ENCODE results near the gene TELO2. TPM values are rescaled to one million over a fixed set of nuclear protein-coding genes. Genes with fewer than 3 reads are reported as not detected.

Gene TELO2
- total RNA-seq, 1 donor from 2014 or later: 26.0 TPM

- intact Hi-C loops (cut with DNase I): loop anchor here (10.0 kb wide), 1 partner anchor 56 kb away; no protein-coding TSS in a partner anchor
- Histone ChIP-seq H3K27ac (no peak overlapping the region), H3K4me1 (peaks cover 6% of the 10 kb centered on the region), H3K9me3 (no peaks in the 10 kb centered on the region), H3K27me3 (no peaks in the 10 kb centered on the region), H3K4me3 (no peak overlapping the region), H3K36me3 (peaks cover 53% of the 10 kb centered on the region)
- no peak for DNase-seq
- TF ChIP-seq CTCF (IDR thresholded peaks at IDR 0.05): no peak
- ATAC-seq: no peak
Observed at GRCh38 chr16:1498899-1499676, 5.9 kb downstream of the TELO2 start.

GRCh38 chr16:1499756-1500464 lies 6.8 kb downstream of the TELO2 start:
- no peak for TF ChIP-seq CTCF (IDR thresholded peaks at IDR 0.05)
- H3K36me3 ChIP-seq: peaks cover 53% of the 10 kb centered on the region
- H3K27me3 ChIP-seq: no peaks in the 10 kb centered on the region
- no peaks in the 10 kb centered on the region for H3K9me3 ChIP-seq
- no peak overlapping the region for H3K4me3 ChIP-seq
- intact Hi-C loops (cut with DNase I): loop anchor here (10.0 kb wide), 1 partner anchor 55 kb away; no protein-coding TSS in a partner anchor
- no peak overlapping the region for H3K27ac ChIP-seq
- DNase-seq (no peak), ATAC-seq (no peak)
- peaks cover 3% of the 10 kb centered on the region for H3K4me1 ChIP-seq

- H3K4me1 ChIP-seq: no peaks in the 10 kb centered on the region
- H3K27ac ChIP-seq: no peak overlapping the region
- H3K4me3 ChIP-seq: no peak overlapping the region
- ATAC-seq: no peak
- no peak for DNase-seq
- H3K27me3 ChIP-seq: no peaks in the 10 kb centered on the region
- intact Hi-C loops (cut with DNase I): no loop called here
- TF ChIP-seq CTCF (IDR thresholded peaks at IDR 0.05): no peak
- no peaks in the 10 kb centered on the region for H3K9me3 ChIP-seq
- H3K36me3 ChIP-seq: peaks cover 50% of the 10 kb centered on the region
Observed at GRCh38 chr16:1500465-1501150, 7.4 kb downstream of the TELO2 start.

- no peak for TF ChIP-seq CTCF (IDR thresholded peaks at IDR 0.05)
- Histone ChIP-seq H3K36me3 (peaks cover 45% of the 10 kb centered on the region), H3K27me3 (no peaks in the 10 kb centered on the region), H3K9me3 (no peaks in the 10 kb centered on the region), H3K4me1 (no peaks in the 10 kb centered on the region), H3K4me3 (no peak overlapping the region), H3K27ac (no peak overlapping the region)
- intact Hi-C loops (cut with DNase I): no loop called here
- no peak for ATAC-seq
- no peak for DNase-seq
Observed at GRCh38 chr16:1501630-1502029, 8.5 kb downstream of the TELO2 start.

GRCh38 chr16:1502092-1503004 lies 9.2 kb downstream of the TELO2 start:
- no peak for TF ChIP-seq CTCF (IDR thresholded peaks at IDR 0.05)
- Histone ChIP-seq H3K27ac (no peak overlapping the region), H3K36me3 (peaks cover 45% of the 10 kb centered on the region), H3K9me3 (no peaks in the 10 kb centered on the region), H3K4me3 (no peak overlapping the region), H3K4me1 (no peaks in the 10 kb centered on the region), H3K27me3 (no peaks in the 10 kb centered on the region)
- DNase-seq (peak; percentile 60), ATAC-seq (no peak)
- intact Hi-C loops (cut with DNase I): no loop called here
